CD14-positive monocyte (primary cell): ENCODE results near the gene DMBT1. TPM values are rescaled to one million over a fixed set of nuclear protein-coding genes. Genes with fewer than 3 reads are reported as not detected.
"Not testable (repeated sequence)": the region's sequence is repeated elsewhere in the genome, so short reads cannot be mapped to it uniquely, and the experiment has no call there.

Source experiments
- DNase-seq, 3 donors: peaks; one replicate each; pipeline ENCODE4 v3.0.0-alpha.2; 2011 to 2022
- H2AFZ ChIP-seq: 2 replicates; pipeline ENCODE4 v1.6.0; 2012; ENCODE audit warnings: mild to moderate bottlenecking, low read depth, low read length, inconsistent platforms; ENCODE audit not compliant: insufficient read depth, poor library complexity, severe bottlenecking
- H3K27ac ChIP-seq, 2 donors: 1 replicate in 1 of 2; 2 replicates in 1 of 2; pipeline ENCODE4 v1.5.1; 2012 to 2013; ENCODE audit warnings: low read length in 2 of 2, control low read depth in 1 of 2, inconsistent platforms in 1 of 2, low read depth in 1 of 2, mild to moderate bottlenecking in 1 of 2
- H3K27me3 ChIP-seq, 2 donors: one replicate each; pipeline versions ENCODE4 v1.6.0 to v1.6.1; 2011 to 2013; ENCODE audit warnings: low read length in 2 of 2; ENCODE audit not compliant: control insufficient read depth in 2 of 2, insufficient read depth in 2 of 2
- H3K36me3 ChIP-seq, 2 donors: replicated peaks in 1 of 2; 1 replicate in 1 of 2; 2 replicates in 1 of 2; pipeline versions ENCODE4 v1.5.1 to v1.6.1; 2012 to 2013; ENCODE audit warnings: low read length in 2 of 2, control low read depth in 1 of 2, inconsistent platforms in 1 of 2, mild to moderate bottlenecking in 1 of 2; ENCODE audit not compliant: insufficient read depth in 2 of 2, control insufficient read depth in 1 of 2
- H3K4me1 ChIP-seq, 2 donors: 1 replicate in 1 of 2; 2 replicates in 1 of 2; pipeline versions ENCODE4 v1.5.1 to v1.6.1; 2012 to 2013; ENCODE audit warnings: low read length in 2 of 2, control low read depth in 1 of 2, inconsistent platforms in 1 of 2, mild to moderate bottlenecking in 1 of 2, moderate library complexity in 1 of 2; ENCODE audit not compliant: insufficient read depth in 2 of 2, control insufficient read depth in 1 of 2
- H3K4me2 ChIP-seq: replicated peaks from 2 replicates; pipeline ENCODE3; 2012; ENCODE audit warnings: low read length, moderate library complexity, mild to moderate bottlenecking; ENCODE audit not compliant: poor library complexity, severe bottlenecking; ENCODE audit errors: extremely low read depth
- H3K4me3 ChIP-seq, 3 experiments: fragments of 200-600 bp in 1 of 3; sonication (generic) in 1 of 3; replicated peaks in 1 of 3; 1 replicate in 2 of 3; 2 replicates in 1 of 3; pipeline ENCODE4 v1.5.1; 2011 to 2013; ENCODE audit warnings: low read length in 3 of 3, mild to moderate bottlenecking in 3 of 3, control low read depth in 2 of 3, low read depth in 2 of 3, inconsistent platforms in 1 of 3, moderate library complexity in 1 of 3
- H3K79me2 ChIP-seq: 2 replicates; pipeline ENCODE4 v1.6.0; 2012; ENCODE audit warnings: mild to moderate bottlenecking, control low read depth, inconsistent platforms, low read length, moderate library complexity; ENCODE audit not compliant: insufficient read depth
- H3K9ac ChIP-seq: 2 replicates; pipeline ENCODE4 v1.6.0; 2017; ENCODE audit warnings: low read length, mild to moderate bottlenecking; ENCODE audit not compliant: insufficient read depth, poor library complexity, severe bottlenecking
- H3K9me3 ChIP-seq, 2 donors: replicated peaks in 1 of 2; 1 replicate in 1 of 2; 2 replicates in 1 of 2; pipeline versions ENCODE4 v1.5.1 to v1.6.1; 2012 to 2013; ENCODE audit warnings: low read length in 2 of 2, control low read depth in 1 of 2; ENCODE audit not compliant: control insufficient read depth in 1 of 2, insufficient read depth in 1 of 2
- H4K20me1 ChIP-seq: 2 replicates; pipeline ENCODE4 v1.6.0; 2012; ENCODE audit warnings: mild to moderate bottlenecking, low read length, control low read depth, moderate library complexity; ENCODE audit not compliant: insufficient read depth
- H3K27ac Mint-ChIP-seq, 7 donors: one replicate each; pipeline ENCODE4 v1.8.0; 2020; ENCODE audit warnings: mild to moderate bottlenecking in 7 of 7, mixed read lengths in 7 of 7, moderate library complexity in 6 of 7, inconsistent platforms in 2 of 7
- H3K27me3 Mint-ChIP-seq, 3 donors: one replicate each; pipeline ENCODE4 v1.8.0; 2021 to 2022; ENCODE audit warnings: low read depth in 3 of 3, mild to moderate bottlenecking in 3 of 3, mixed read lengths in 3 of 3, moderate library complexity in 3 of 3, inconsistent platforms in 1 of 3
- H3K36me3 Mint-ChIP-seq, 2 donors: one replicate each; pipeline ENCODE4 v1.8.0; 2020; ENCODE audit warnings: mixed read lengths in 2 of 2, inconsistent platforms in 1 of 2, mild to moderate bottlenecking in 1 of 2
- H3K4me1 Mint-ChIP-seq: one replicate; pipeline ENCODE4 v1.8.0; 2020; ENCODE audit warnings: mild to moderate bottlenecking, mixed read lengths
- H3K4me3 Mint-ChIP-seq, 2 donors: one replicate each; pipeline ENCODE4 v1.8.0; 2020; ENCODE audit warnings: mild to moderate bottlenecking in 2 of 2, mixed read lengths in 2 of 2, moderate library complexity in 1 of 2
- H3K9me3 Mint-ChIP-seq, 7 donors: one replicate each; pipeline ENCODE4 v1.8.0; 2020 to 2022; ENCODE audit warnings: mixed read lengths in 7 of 7, mild to moderate bottlenecking in 6 of 7, moderate library complexity in 6 of 7, inconsistent platforms in 2 of 7
- WGBS: methylation state at CpG from one replicate; pipeline ENCODE4 v1.1.5; 2013; ENCODE audit warnings: missing lambda C conversion rate; ENCODE audit not compliant: insufficient coverage; 5-methylcytosine and 5-hydroxymethylcytosine counted together
- intact Hi-C, 2 donors: fragments of 100-400 bp; cut with micrococcal nuclease; formaldehyde crosslinking; loops; one replicate each; pipeline versions ENCODE4 v1.15.0 to v1.15.1; 2023
- polyA plus RNA-seq, 3 donors: library from polyadenylated mRNA; depleted of rRNA in 1 of 3; unstranded in 2 of 3; stranded (reverse) in 1 of 3; fragments of 300-500 nt in 2 of 3; fragments of >200 nt in 1 of 3; fragmentation: Illumina TruSeq in 2 of 3; gene quantifications; 1 replicate in 2 of 3; 2 replicates in 1 of 3; pipeline ENCODE4 v1.2.3, GENCODE V29; 2012 to 2021
- TF ChIP-seq, protein P1 (sequence below): fragments of 200-600 bp; IDR thresholded peaks from one replicate; pipeline ENCODE4 v1.8.0; 2022; ENCODE audit warnings: antibody characterized with exemption, mild to moderate bottlenecking

DMBT1 gene
- polyA plus RNA-seq, 3 donors = not detected

DNA sequence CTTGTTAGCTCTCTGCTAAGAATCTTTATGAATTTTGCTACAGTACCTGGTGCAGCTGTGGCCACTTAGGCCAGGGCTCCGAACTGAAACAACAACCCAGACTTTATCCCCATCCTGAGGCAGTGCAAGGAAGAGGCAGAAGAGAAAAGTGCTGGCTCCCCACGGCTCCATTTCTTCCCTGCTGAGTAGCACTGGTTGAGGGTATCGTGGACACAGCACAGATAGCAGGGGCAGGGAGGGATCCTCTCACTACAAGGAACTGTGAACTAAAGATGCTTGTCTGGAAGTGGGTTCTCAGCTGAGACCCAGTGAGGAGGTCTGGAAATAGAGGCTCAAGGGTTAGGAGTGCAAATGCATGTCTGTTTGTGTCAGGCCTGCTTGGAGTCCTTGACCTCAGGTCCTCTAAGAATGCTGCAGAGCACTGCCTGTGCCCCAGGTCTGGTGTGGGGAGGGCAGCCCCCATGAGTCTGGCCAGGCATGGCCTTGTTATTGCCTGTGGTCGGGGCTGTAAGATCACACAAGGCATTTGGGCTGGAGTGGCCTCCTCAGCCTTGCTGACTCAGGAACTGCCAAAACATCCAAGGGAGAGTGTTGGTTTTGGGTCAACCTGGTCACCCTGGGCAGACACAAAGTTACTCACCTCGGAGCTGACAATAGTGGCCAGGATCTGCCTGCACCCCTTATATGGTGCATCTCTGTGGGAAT is 58.1 kb downstream of the DMBT1 start:
- H3K9me3 ChIP-seq = peaks cover 0 to 10% of the 10 kb centered on the region in 2 donors
- no peak overlapping the region for H3K4me2 ChIP-seq
- H3K4me1 ChIP-seq = no peaks in the 10 kb centered on the region
- TF ChIP-seq, protein P1, sequence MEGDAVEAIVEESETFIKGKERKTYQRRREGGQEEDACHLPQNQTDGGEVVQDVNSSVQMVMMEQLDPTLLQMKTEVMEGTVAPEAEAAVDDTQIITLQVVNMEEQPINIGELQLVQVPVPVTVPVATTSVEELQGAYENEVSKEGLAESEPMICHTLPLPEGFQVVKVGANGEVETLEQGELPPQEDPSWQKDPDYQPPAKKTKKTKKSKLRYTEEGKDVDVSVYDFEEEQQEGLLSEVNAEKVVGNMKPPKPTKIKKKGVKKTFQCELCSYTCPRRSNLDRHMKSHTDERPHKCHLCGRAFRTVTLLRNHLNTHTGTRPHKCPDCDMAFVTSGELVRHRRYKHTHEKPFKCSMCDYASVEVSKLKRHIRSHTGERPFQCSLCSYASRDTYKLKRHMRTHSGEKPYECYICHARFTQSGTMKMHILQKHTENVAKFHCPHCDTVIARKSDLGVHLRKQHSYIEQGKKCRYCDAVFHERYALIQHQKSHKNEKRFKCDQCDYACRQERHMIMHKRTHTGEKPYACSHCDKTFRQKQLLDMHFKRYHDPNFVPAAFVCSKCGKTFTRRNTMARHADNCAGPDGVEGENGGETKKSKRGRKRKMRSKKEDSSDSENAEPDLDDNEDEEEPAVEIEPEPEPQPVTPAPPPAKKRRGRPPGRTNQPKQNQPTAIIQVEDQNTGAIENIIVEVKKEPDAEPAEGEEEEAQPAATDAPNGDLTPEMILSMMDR = no peak
- Mint-ChIP-seq H3K27me3 (peaks cover 0 to 2% (median 1%) of the 10 kb centered on the region in 3 donors), H3K4me3 (no peak overlapping the region), H3K4me1 (no peaks in the 10 kb centered on the region), H3K27ac (no peak overlapping the region), H3K36me3 (no peaks in the 10 kb centered on the region), H3K9me3 (peaks cover 0 to 26% (median 11%) of the 10 kb centered on the region in 7 donors)
- H3K27ac ChIP-seq = no peak overlapping the region
- no peak overlapping the region for H2AFZ ChIP-seq
- DNase-seq = no peak
- H3K27me3 ChIP-seq = no peaks in the 10 kb centered on the region
- no peaks in the 10 kb centered on the region for H4K20me1 ChIP-seq
- no peak overlapping the region for H3K4me3 ChIP-seq
- H3K79me2 ChIP-seq = no peaks in the 10 kb centered on the region
- intact Hi-C loops = no loop called here
- no peaks in the 10 kb centered on the region for H3K36me3 ChIP-seq
- WGBS = 78% methylated on average over 4 of the region's 5 CpGs
- H3K9ac ChIP-seq = no peak overlapping the region

DNA sequence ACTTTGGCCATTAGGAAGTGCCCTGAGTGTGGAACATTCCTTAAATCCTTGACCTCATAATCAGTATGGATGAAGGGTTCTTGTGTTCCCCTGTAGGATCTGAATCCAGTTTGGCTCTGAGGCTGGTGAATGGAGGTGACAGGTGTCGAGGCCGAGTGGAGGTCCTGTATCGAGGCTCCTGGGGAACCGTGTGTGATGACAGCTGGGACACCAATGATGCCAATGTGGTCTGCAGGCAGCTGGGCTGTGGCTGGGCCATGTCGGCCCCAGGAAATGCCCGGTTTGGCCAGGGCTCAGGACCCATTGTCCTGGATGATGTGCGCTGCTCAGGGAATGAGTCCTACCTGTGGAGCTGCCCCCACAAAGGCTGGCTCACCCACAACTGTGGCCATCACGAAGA is 60.4 kb downstream of the DMBT1 start:
- H3K4me3 Mint-ChIP-seq, H3K27me3 Mint-ChIP-seq, H3K27ac ChIP-seq, intact Hi-C loops, H3K9ac ChIP-seq, H3K4me1 ChIP-seq, DNase-seq, H3K4me3 ChIP-seq, H3K4me2 ChIP-seq, H2AFZ ChIP-seq, H3K79me2 ChIP-seq, H3K36me3 Mint-ChIP-seq, H3K36me3 ChIP-seq, H3K4me1 Mint-ChIP-seq, H3K27me3 ChIP-seq, H4K20me1 ChIP-seq: not testable (repeated sequence)
- H3K9me3 ChIP-seq = peaks cover 0 to 14% of the 10 kb centered on the region in 2 donors
- peak overlapping the region in 1 of 7 donors; percentile 25 for H3K27ac Mint-ChIP-seq
- WGBS = 97% methylated on average over 7 of the region's 8 CpGs
- peaks cover 3 to 34% (median 11%) of the 10 kb centered on the region in 7 donors for H3K9me3 Mint-ChIP-seq
